ENCODE data around the gene SLC22A23.

DNA sequence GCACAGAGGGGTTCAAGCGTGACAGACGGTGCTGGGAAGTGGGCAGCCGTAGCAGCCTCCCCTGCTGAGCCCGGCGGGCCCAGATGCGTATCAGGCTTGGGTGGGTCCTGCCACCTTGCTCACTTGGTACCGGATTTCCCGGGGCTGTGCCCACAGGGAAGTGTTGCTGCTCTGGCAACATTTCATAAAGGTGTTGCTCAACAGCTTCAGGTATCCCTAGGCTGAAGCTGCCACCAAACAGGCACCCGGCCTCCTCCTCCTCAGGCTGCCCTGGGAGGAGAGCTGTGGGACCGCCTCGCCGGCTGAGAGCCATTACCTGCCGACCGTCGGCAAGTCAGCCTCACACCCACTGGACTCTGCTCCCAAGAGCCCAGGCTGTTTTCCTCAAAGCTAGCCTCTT, 186.6 kb downstream of the SLC22A23 start:
- TF ChIP-seq, protein P1, sequence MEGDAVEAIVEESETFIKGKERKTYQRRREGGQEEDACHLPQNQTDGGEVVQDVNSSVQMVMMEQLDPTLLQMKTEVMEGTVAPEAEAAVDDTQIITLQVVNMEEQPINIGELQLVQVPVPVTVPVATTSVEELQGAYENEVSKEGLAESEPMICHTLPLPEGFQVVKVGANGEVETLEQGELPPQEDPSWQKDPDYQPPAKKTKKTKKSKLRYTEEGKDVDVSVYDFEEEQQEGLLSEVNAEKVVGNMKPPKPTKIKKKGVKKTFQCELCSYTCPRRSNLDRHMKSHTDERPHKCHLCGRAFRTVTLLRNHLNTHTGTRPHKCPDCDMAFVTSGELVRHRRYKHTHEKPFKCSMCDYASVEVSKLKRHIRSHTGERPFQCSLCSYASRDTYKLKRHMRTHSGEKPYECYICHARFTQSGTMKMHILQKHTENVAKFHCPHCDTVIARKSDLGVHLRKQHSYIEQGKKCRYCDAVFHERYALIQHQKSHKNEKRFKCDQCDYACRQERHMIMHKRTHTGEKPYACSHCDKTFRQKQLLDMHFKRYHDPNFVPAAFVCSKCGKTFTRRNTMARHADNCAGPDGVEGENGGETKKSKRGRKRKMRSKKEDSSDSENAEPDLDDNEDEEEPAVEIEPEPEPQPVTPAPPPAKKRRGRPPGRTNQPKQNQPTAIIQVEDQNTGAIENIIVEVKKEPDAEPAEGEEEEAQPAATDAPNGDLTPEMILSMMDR (IDR thresholded peaks at IDR 0.05), result no peak
- TF ChIP-seq POLR2A (IDR thresholded peaks at IDR 0.05), result no peak
